H1 (cell line): ENCODE data around the gene KRT37. TPM values are rescaled to one million over a fixed set of nuclear protein-coding genes. Genes with fewer than 3 reads are reported as not detected.

ENCODE experiments used
- CTCF ChIA-PET: fragments of 300-600 bp; sonication (Branson Sonifier 250); formaldehyde crosslinking; loops from one replicate; lab custom pipeline; 2021; ENCODE audit not compliant: partially characterized antibody; lab: Charles Lee
- POLR2A ChIA-PET: fragments of 300-600 bp; sonication (Branson Sonifier 250); formaldehyde crosslinking; loops from one replicate; lab custom pipeline; 2021; ENCODE audit warnings: inconsistent platforms; ENCODE audit not compliant: partially characterized antibody; lab: Charles Lee
- DNase-seq, 2 experiments: peaks; one replicate each; pipeline versions ENCODE4 v3.0.0 to v3.0.0-alpha.2; 2010 to 2022; ENCODE audit warnings: low spot score in 2 of 2, low read depth in 1 of 2, mixed read lengths in 1 of 2
- FAIRE-seq: peaks from 2 replicates; lab custom pipeline; 2011; peaks lifted over from hg19 to GRCh38; lab: Jason Lieb, UNC
- H2AFZ ChIP-seq: 2 replicates; pipeline ENCODE4 v1.8.1; 2012; ENCODE audit warnings: low read length, inconsistent platforms
- H2AK5ac ChIP-seq: 2 replicates; pipeline ENCODE4 v1.6.1; 2013; ENCODE audit warnings: low read depth, low read length
- H2BK120ac ChIP-seq: replicated peaks from 2 replicates; pipeline ENCODE3; 2013; ENCODE audit warnings: low read depth, low read length, inconsistent platforms
- H2BK12ac ChIP-seq: 2 replicates; pipeline ENCODE4 v1.6.1; 2013; ENCODE audit warnings: low read depth, low read length
- H2BK15ac ChIP-seq: 2 replicates; pipeline ENCODE4 v1.6.1; 2013; ENCODE audit warnings: low read length
- H2BK20ac ChIP-seq: 2 replicates; pipeline ENCODE4 v1.6.1; 2013; ENCODE audit warnings: low read length
- H2BK5ac ChIP-seq: 2 replicates; pipeline ENCODE4 v1.6.1; 2013; ENCODE audit warnings: low read depth, low read length
- H3K14ac ChIP-seq: 2 replicates; pipeline ENCODE4 v1.6.1; 2013; ENCODE audit warnings: inconsistent platforms; ENCODE audit not compliant: insufficient read length
- H3K18ac ChIP-seq: 2 replicates; pipeline ENCODE4 v1.6.1; 2013; ENCODE audit warnings: low read length; ENCODE audit errors: extremely low read depth
- H3K23ac ChIP-seq: 2 replicates; pipeline ENCODE4 v1.6.1; 2013; ENCODE audit warnings: inconsistent platforms; ENCODE audit not compliant: insufficient read length
- H3K23me2 ChIP-seq: 2 replicates; pipeline ENCODE4 v1.6.1; 2013; ENCODE audit warnings: low read depth, low read length
- H3K27ac ChIP-seq: 2 replicates; pipeline ENCODE4 v1.6.1; 2011; ENCODE audit warnings: low read depth, low read length, inconsistent platforms
- H3K27me3 ChIP-seq, 4 experiments: replicated peaks in 1 of 4; 1 replicate in 1 of 4; 2 replicates in 3 of 4; pipeline versions ENCODE4 v1.6.1 to v1.8.1; 2011 to 2013; ENCODE audit warnings: low read length in 3 of 4, mild to moderate bottlenecking in 3 of 4, inconsistent platforms in 2 of 4, mixed read lengths in 2 of 4, moderate library complexity in 1 of 4; ENCODE audit not compliant: control insufficient read depth in 3 of 4, insufficient read depth in 3 of 4; ENCODE audit errors: extremely low read depth in 1 of 4
- H3K36me3 ChIP-seq, 4 experiments: 2 replicates each; pipeline versions ENCODE4 v1.6.1 to v1.8.1; 2011 to 2013; ENCODE audit warnings: mild to moderate bottlenecking in 4 of 4, low read length in 3 of 4, moderate library complexity in 2 of 4, control low read depth in 1 of 4, inconsistent platforms in 1 of 4; ENCODE audit not compliant: insufficient read depth in 4 of 4, control insufficient read depth in 2 of 4
- H3K4ac ChIP-seq: replicated peaks from 2 replicates; pipeline ENCODE3; 2013; ENCODE audit warnings: low read length, low read depth, mixed read lengths, inconsistent platforms; ENCODE audit not compliant: insufficient read length
- H3K4me1 ChIP-seq, 4 experiments: replicated peaks in 1 of 4; 1 replicate in 1 of 4; 2 replicates in 3 of 4; pipeline versions ENCODE4 v1.6.1 to v1.8.1; 2011 to 2013; ENCODE audit warnings: low read length in 3 of 4, inconsistent platforms in 2 of 4, mixed read lengths in 1 of 4; ENCODE audit not compliant: insufficient read depth in 4 of 4, control insufficient read depth in 3 of 4
- H3K4me2 ChIP-seq, 2 experiments: 2 replicates each; pipeline versions ENCODE4 v1.6.1 to v1.8.1; 2011 to 2013; ENCODE audit warnings: low read depth in 2 of 2, low read length in 2 of 2, control low read depth in 1 of 2, inconsistent platforms in 1 of 2, mild to moderate bottlenecking in 1 of 2; ENCODE audit not compliant: insufficient read depth in 1 of 2
- H3K4me3 ChIP-seq, 4 experiments: fragments of 200-600, 300-600 bp in 1 of 4; sonication (generic), shearing (Covaris generic), sonication (Bioruptor Twin) in 1 of 4; 2 replicates each; pipeline versions ENCODE4 v1.5.1 to v1.8.1; 2011 to 2016; ENCODE audit warnings: low read length in 4 of 4, low read depth in 3 of 4, control low read depth in 2 of 4, inconsistent platforms in 2 of 4, mild to moderate bottlenecking in 2 of 4, mixed read lengths in 1 of 4, moderate library complexity in 1 of 4; ENCODE audit not compliant: insufficient read depth in 2 of 4; ENCODE audit errors: extremely low read depth in 1 of 4
- H3K56ac ChIP-seq: replicated peaks from 2 replicates; pipeline ENCODE3; 2013; ENCODE audit warnings: low read depth, mild to moderate bottlenecking, mixed read lengths, low read length, inconsistent platforms; ENCODE audit not compliant: insufficient read length
- H3K79me1 ChIP-seq: 2 replicates; pipeline ENCODE4 v1.6.1; 2013; ENCODE audit warnings: low read depth, low read length, control low read depth
- H3K79me2 ChIP-seq, 2 experiments: 2 replicates each; pipeline versions ENCODE4 v1.6.1 to v1.8.1; 2012 to 2013; ENCODE audit warnings: low read length in 2 of 2, mild to moderate bottlenecking in 2 of 2, inconsistent platforms in 1 of 2; ENCODE audit not compliant: insufficient read depth in 2 of 2, control insufficient read depth in 1 of 2
- H3K9ac ChIP-seq, 4 experiments: replicated peaks in 1 of 4; 1 replicate in 1 of 4; 2 replicates in 3 of 4; pipeline versions ENCODE4 v1.6.1 to v1.8.1; 2011 to 2013; ENCODE audit warnings: low read depth in 3 of 4, low read length in 3 of 4, control low read depth in 2 of 4, mild to moderate bottlenecking in 2 of 4, moderate library complexity in 2 of 4, inconsistent platforms in 1 of 4; ENCODE audit errors: extremely low read depth in 1 of 4
- H3K9me3 ChIP-seq, 2 experiments: 2 replicates each; pipeline versions ENCODE4 v1.6.1 to v1.8.1; 2012 to 2013; ENCODE audit warnings: mild to moderate bottlenecking in 2 of 2, moderate library complexity in 2 of 2, control low read depth in 1 of 2, inconsistent platforms in 1 of 2, low read depth in 1 of 2, low read length in 1 of 2, mixed read lengths in 1 of 2; ENCODE audit not compliant: insufficient read depth in 2 of 2
- H4K20me1 ChIP-seq, 2 experiments: replicated peaks in 1 of 2; 2 replicates each; pipeline versions ENCODE3 to v1.8.1; 2011 to 2013; ENCODE audit warnings: inconsistent platforms in 2 of 2, low read length in 2 of 2, mild to moderate bottlenecking in 1 of 2; ENCODE audit not compliant: insufficient read depth in 2 of 2, control insufficient read depth in 1 of 2
- H4K5ac ChIP-seq: 2 replicates; pipeline ENCODE4 v1.6.1; 2013; ENCODE audit warnings: low read length, low read depth, mixed read lengths, inconsistent platforms; ENCODE audit not compliant: insufficient read length
- H4K8ac ChIP-seq: 2 replicates; pipeline ENCODE4 v1.8.0; 2013; ENCODE audit warnings: mild to moderate bottlenecking, moderate library complexity, low read length, inconsistent platforms; ENCODE audit not compliant: insufficient read depth; ENCODE audit errors: extremely low read depth
- H4K91ac ChIP-seq: replicated peaks from 2 replicates; pipeline ENCODE3; 2013; ENCODE audit warnings: low read length, mixed read lengths, inconsistent platforms; ENCODE audit not compliant: insufficient read length
- ATF3 ChIP-seq: IDR thresholded peaks from 2 replicates; pipeline ENCODE4 v1.6.1; 2011; ENCODE audit warnings: low read depth, mild to moderate bottlenecking, low read length; ENCODE audit not compliant: insufficient read depth
- BACH1 ChIP-seq: IDR thresholded peaks from 2 replicates; pipeline ENCODE4 v1.6.1; 2012; ENCODE audit warnings: low read length, improper control_type of control experiment
- CTCF ChIP-seq, 3 experiments: IDR thresholded peaks; 1 replicate in 2 of 3; 2 replicates in 1 of 3; pipeline versions ENCODE4 v1.5.1 to v1.6.1; 2011; ENCODE audit warnings: low read length in 3 of 3, mild to moderate bottlenecking in 3 of 3, inconsistent platforms in 2 of 3, low read depth in 1 of 3, moderate library complexity in 1 of 3; ENCODE audit not compliant: insufficient read depth in 1 of 3; ENCODE audit errors: control extremely low read depth in 1 of 3
- EZH2 ChIP-seq: fragments of 200-600 bp; sonication (generic); IDR thresholded peaks from 2 replicates; pipeline ENCODE4 v1.7.1; 2012; ENCODE audit warnings: low read depth, mild to moderate bottlenecking, moderate library complexity, low read length, inconsistent platforms; ENCODE audit not compliant: severe bottlenecking
- KDM5A ChIP-seq: fragments of 200-600 bp; IDR thresholded peaks from 2 replicates; pipeline ENCODE4 v1.7.1; 2012; ENCODE audit warnings: mild to moderate bottlenecking, low read length, inconsistent platforms, mixed read lengths
- NANOG ChIP-seq: IDR thresholded peaks from 2 replicates; pipeline ENCODE4 v1.6.1; 2011; ENCODE audit warnings: low read length, low read depth, mild to moderate bottlenecking, inconsistent platforms; ENCODE audit not compliant: insufficient read depth, poor library complexity, severe bottlenecking
- POLR2A ChIP-seq, 2 experiments: IDR thresholded peaks; 1 replicate in 1 of 2; 2 replicates in 1 of 2; pipeline ENCODE4 v1.6.1; 2011; ENCODE audit warnings: low read depth in 2 of 2, low read length in 2 of 2, mild to moderate bottlenecking in 2 of 2; ENCODE audit errors: control extremely low read depth in 1 of 2
- RXRA ChIP-seq: IDR thresholded peaks from 2 replicates; pipeline ENCODE4 v1.6.1; 2011; ENCODE audit warnings: low read depth, mild to moderate bottlenecking, low read length, moderate library complexity; ENCODE audit not compliant: insufficient read depth
- SIX5 ChIP-seq: IDR thresholded peaks from 2 replicates; pipeline ENCODE4 v1.6.1; 2011; ENCODE audit warnings: mild to moderate bottlenecking, low read depth, low read length
- SP1 ChIP-seq: IDR thresholded peaks from 2 replicates; pipeline ENCODE4 v1.6.1; 2011; ENCODE audit warnings: low read depth, low read length
- SRF ChIP-seq: IDR thresholded peaks from 2 replicates; pipeline ENCODE4 v1.6.1; 2011; ENCODE audit warnings: mild to moderate bottlenecking, low read depth, low read length, moderate library complexity
- TAF1 ChIP-seq: IDR thresholded peaks from 2 replicates; pipeline ENCODE4 v1.6.1; 2011; ENCODE audit warnings: mild to moderate bottlenecking, low read depth, low read length
- TCF12 ChIP-seq: IDR thresholded peaks from 2 replicates; pipeline ENCODE4 v1.6.1; 2011; ENCODE audit warnings: low read depth, mild to moderate bottlenecking, low read length
- WGBS, 2 experiments: shearing (Covaris generic) in 1 of 2; methylation state at CpG; one replicate each; pipeline versions ENCODE4 v1.1.6 to v1.1.7; 2013 to 2015; ENCODE audit warnings: low lambda C conversion rate in 2 of 2, mixed read lengths in 2 of 2, inconsistent platforms in 1 of 2, low coverage in 1 of 2, missing lambda C conversion rate in 1 of 2; ENCODE audit not compliant: insufficient replicate concordance in 2 of 2, insufficient coverage in 1 of 2, insufficient read length in 1 of 2; ENCODE audit errors: extremely low coverage in 1 of 2, missing lambda C conversion rate in 1 of 2; 5-methylcytosine and 5-hydroxymethylcytosine counted together
- polyA plus RNA-seq, 7 experiments: library from polyadenylated mRNA; depleted of rRNA in 3 of 7; stranded (reverse) in 5 of 7; unstranded in 2 of 7; fragments of >200 nt in 5 of 7; fragments of 200-250 nt in 2 of 7; gene quantifications; 1 replicate in 5 of 7; 2 replicates in 1 of 7; 4 replicates in 1 of 7; pipeline versions ENCODE4 v1.2.1 to v1.2.3, GENCODE V29; 2011 to 2013; ENCODE audit warnings: missing spikeins in 2 of 7, mixed read lengths in 2 of 7
- total RNA-seq: library from RNA; stranded (reverse); fragmentation: NEBNext Ultra II Directional; extraction: Animal tissue kit (Norgen Biotek cat#: 25700); gene quantifications from 2 replicates; pipeline ENCODE4 v1.2.1, GENCODE V29; 2021

The KRT37 gene
- total and polyA plus RNA-seq, 2 of the 8 experiments (the other 6 are each of a cell fraction or from before 2014, with no cell fraction given) = not detected

- DNase-seq = no peak
- Histone ChIP-seq H2BK20ac (no peak overlapping the region), H3K56ac (no peak overlapping the region), H4K20me1 (no peaks in the 10 kb centered on the region), H3K9me3 (no peaks in the 10 kb centered on the region; a peak in 1 of 4 replicates), H2BK15ac (no peak overlapping the region), H3K23ac (no peak overlapping the region), H2AFZ (no peak overlapping the region), H3K4ac (no peak overlapping the region), H3K27me3 (no peaks in the 10 kb centered on the region), H4K5ac (no peak overlapping the region), H3K79me1 (no peaks in the 10 kb centered on the region), H2BK12ac (no peak overlapping the region), H3K4me1 (no peaks in the 10 kb centered on the region), H3K9ac (no peak overlapping the region), H3K79me2 (no peaks in the 10 kb centered on the region), H3K4me2 (no peak overlapping the region), H4K8ac (no peak overlapping the region), H2BK5ac (no peak overlapping the region), H2BK120ac (no peak overlapping the region), H3K23me2 (no peaks in the 10 kb centered on the region), H3K4me3 (no peak overlapping the region), H3K36me3 (no peaks in the 10 kb centered on the region), H3K27ac (no peak overlapping the region), H3K14ac (no peak overlapping the region), H3K18ac (no peak overlapping the region), H4K91ac (no peak overlapping the region), H2AK5ac (no peak overlapping the region)
- no peak for FAIRE-seq
- WGBS, 2 experiments = 86% methylated on average over 7 of the region's 7 CpGs; no CpG with 5 or more reads in 1 of the 2 experiments
- ChIA-PET CTCF (no interaction called here), POLR2A (no interaction called here)
- TF ChIP-seq BACH1 (no peak), TAF1 (no peak), SP1 (no peak), TCF12 (no peak), POLR2A (IDR thresholded peaks at IDR 0.05; ENCODE audit: control extremely low read depth in 1 of 2, low read depth in 2 of 2, low read length in 2 of 2) (no peak), CTCF (IDR thresholded peaks at IDR 0.05; ENCODE audit: control extremely low read depth in 1 of 3, insufficient read depth in 1 of 3, low read depth in 1 of 3, low read length in 3 of 3) (no peak), RXRA (no peak), SIX5 (no peak), SRF (no peak), EZH2 (no peak), ATF3 (no peak), KDM5A (no peak), NANOG (no peak)
These were observed 12.9 kb upstream of the KRT37 start for GRCh38 chr17:41437254-41437653.
